ENCODE data around the gene ZC3H12A.
"Not testable (repeated sequence)": the region's sequence is repeated elsewhere in the genome, so short reads cannot be mapped to it uniquely, and the experiment has no call there.

DNA sequence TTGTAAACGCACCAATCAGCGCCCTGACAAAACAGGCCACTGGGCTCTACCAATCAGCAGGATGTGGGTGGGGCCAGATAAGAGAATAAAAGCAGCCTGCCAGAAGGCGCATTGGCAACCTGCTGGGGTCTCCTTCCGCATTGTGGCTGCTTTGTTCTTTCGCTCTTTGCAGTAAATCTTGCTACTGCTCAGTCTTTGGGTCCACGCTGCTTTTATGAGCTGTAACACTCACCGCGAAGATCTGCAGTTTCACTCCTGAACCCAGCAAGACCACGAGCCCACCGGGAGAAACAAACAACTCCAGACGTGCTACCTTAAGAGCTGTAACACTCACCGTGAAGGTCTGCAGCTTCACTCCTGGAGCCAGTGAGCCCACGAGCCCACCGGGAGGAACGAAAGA, 44.5 kb downstream of the ZC3H12A start:
- TF ChIP-seq, protein P1, sequence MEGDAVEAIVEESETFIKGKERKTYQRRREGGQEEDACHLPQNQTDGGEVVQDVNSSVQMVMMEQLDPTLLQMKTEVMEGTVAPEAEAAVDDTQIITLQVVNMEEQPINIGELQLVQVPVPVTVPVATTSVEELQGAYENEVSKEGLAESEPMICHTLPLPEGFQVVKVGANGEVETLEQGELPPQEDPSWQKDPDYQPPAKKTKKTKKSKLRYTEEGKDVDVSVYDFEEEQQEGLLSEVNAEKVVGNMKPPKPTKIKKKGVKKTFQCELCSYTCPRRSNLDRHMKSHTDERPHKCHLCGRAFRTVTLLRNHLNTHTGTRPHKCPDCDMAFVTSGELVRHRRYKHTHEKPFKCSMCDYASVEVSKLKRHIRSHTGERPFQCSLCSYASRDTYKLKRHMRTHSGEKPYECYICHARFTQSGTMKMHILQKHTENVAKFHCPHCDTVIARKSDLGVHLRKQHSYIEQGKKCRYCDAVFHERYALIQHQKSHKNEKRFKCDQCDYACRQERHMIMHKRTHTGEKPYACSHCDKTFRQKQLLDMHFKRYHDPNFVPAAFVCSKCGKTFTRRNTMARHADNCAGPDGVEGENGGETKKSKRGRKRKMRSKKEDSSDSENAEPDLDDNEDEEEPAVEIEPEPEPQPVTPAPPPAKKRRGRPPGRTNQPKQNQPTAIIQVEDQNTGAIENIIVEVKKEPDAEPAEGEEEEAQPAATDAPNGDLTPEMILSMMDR (IDR thresholded peaks at IDR 0.05): not testable (repeated sequence)
- TF ChIP-seq POLR2A (IDR thresholded peaks at IDR 0.05); POLR2AphosphoS5 (IDR thresholded peaks at IDR 0.05; ENCODE audit: insufficient read depth in 1 of 2, low read depth in 1 of 2): not testable (repeated sequence)

All from vagina (tissue), 2 donors.